ENCODE data around the gene ATP11A. TPM values are rescaled to one million over a fixed set of nuclear protein-coding genes. Genes with fewer than 3 reads are reported as not detected.

ATP11A gene
- total and polyA plus RNA-seq, 10 of the 15 experiments (the other 5 are each of a cell fraction or from before 2014, with no cell fraction given), result 1.4 to 69.6 (median 14.4) TPM

DNA sequence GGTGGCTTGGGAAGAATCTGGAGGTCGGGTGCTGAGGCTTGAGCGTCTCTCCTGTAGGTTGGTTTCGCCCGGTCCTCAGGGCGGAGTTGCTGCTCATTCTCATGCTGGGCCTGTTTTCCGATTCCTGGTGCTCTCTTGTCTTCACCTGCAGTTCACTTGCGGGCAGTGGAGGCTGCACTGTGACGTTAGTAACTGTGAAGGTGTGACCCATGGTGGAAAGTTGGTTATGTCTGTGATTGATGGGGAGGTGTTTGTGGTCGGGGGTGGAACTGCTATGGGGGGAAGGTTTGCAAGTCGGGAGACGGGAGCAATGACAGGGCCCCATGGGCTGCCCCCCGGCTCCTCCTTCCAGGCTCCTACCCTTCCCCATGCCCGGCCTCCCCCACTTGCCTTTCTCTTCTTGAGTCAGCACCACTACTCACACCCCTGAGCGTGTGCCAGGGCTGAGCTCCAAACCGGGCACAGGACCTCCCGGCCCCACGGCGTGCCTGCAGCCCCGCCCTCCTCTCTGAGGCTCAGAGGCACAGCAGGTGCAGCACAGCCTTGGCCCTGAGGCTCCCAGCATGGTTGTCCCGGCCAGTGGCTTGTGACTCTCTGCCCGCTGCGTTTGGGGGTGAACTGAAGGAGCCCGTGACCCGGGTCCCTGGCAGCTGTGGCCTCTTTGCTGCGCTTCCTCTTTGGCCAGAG, 79.1 kb downstream of the ATP11A start (continued):
- TF ChIP-seq, protein P1, sequence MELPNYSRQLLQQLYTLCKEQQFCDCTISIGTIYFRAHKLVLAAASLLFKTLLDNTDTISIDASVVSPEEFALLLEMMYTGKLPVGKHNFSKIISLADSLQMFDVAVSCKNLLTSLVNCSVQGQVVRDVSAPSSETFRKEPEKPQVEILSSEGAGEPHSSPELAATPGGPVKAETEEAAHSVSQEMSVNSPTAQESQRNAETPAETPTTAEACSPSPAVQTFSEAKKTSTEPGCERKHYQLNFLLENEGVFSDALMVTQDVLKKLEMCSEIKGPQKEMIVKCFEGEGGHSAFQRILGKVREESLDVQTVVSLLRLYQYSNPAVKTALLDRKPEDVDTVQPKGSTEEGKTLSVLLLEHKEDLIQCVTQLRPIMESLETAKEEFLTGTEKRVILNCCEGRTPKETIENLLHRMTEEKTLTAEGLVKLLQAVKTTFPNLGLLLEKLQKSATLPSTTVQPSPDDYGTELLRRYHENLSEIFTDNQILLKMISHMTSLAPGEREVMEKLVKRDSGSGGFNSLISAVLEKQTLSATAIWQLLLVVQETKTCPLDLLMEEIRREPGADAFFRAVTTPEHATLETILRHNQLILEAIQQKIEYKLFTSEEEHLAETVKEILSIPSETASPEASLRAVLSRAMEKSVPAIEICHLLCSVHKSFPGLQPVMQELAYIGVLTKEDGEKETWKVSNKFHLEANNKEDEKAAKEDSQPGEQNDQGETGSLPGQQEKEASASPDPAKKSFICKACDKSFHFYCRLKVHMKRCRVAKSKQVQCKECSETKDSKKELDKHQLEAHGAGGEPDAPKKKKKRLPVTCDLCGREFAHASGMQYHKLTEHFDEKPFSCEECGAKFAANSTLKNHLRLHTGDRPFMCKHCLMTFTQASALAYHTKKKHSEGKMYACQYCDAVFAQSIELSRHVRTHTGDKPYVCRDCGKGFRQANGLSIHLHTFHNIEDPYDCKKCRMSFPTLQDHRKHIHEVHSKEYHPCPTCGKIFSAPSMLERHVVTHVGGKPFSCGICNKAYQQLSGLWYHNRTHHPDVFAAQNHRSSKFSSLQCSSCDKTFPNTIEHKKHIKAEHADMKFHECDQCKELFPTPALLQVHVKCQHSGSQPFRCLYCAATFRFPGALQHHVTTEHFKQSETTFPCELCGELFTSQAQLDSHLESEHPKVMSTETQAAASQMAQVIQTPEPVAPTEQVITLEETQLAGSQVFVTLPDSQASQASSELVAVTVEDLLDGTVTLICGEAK (IDR thresholded peaks at IDR 0.05; ENCODE audit: borderline replicate concordance), result no peak
- TF ChIP-seq CBFB (IDR thresholded peaks at IDR 0.05; ENCODE audit: low read depth) (no peak), TAF1 (IDR thresholded peaks at IDR 0.05; ENCODE audit: borderline replicate concordance, low read depth, low read length) (no peak), ZNF207 (IDR thresholded peaks at IDR 0.05; ENCODE audit: borderline replicate concordance) (no peak), BMI1 (IDR thresholded peaks at IDR 0.05; ENCODE audit: borderline replicate concordance) (peak; percentile 78), IKZF1 (conservative IDR thresholded peaks at IDR 0.05) (peak; percentile 93), MYC (IDR thresholded peaks at IDR 0.05; ENCODE audit: insufficient read depth, insufficient read length, insufficient replicate concordance, low read length, severe bottlenecking) (no peak), ATF7 (IDR thresholded peaks at IDR 0.05; ENCODE audit: low read depth) (peak; percentile 79), RFX5 (IDR thresholded peaks at IDR 0.05; ENCODE audit: low read depth, low read length) (no peak), CHD4 (IDR thresholded peaks at IDR 0.05) (no peak), PAX5 (IDR thresholded peaks at IDR 0.05; ENCODE audit: borderline replicate concordance, low read depth, low read length) (peak; percentile 28; the same call in 1 of the 2 replicates), BHLHE40 (IDR thresholded peaks at IDR 0.05; ENCODE audit: borderline replicate concordance in 1 of 2, low read depth in 2 of 2, low read length in 1 of 2) (peak; percentile 60 to 85; a peak in 3 of 4 replicates), ESRRA (IDR thresholded peaks at IDR 0.05; ENCODE audit: low read length) (no peak), RAD51 (IDR thresholded peaks at IDR 0.05) (no peak), TBL1XR1 (IDR thresholded peaks at IDR 0.05; ENCODE audit: low read depth, low read length) (no peak), TARDBP (IDR thresholded peaks at IDR 0.05; ENCODE audit: borderline replicate concordance) (no peak), RELA (IDR thresholded peaks at IDR 0.05; ENCODE audit: borderline replicate concordance, partially characterized antibody) (no peak), JUND (IDR thresholded peaks at IDR 0.05; ENCODE audit: low read depth, low read length) (no peak), SRF (IDR thresholded peaks at IDR 0.05; ENCODE audit: low read depth in 2 of 2, low read length in 2 of 2) (no peak), FOXM1 (IDR thresholded peaks at IDR 0.05; ENCODE audit: low read depth, low read length) (no peak), CHD1 (IDR thresholded peaks at IDR 0.05; ENCODE audit: low read depth, low read length) (no peak), POLR2A (IDR thresholded peaks at IDR 0.05; ENCODE audit: low read depth, low read length) (no peak)
- TF ChIP-seq, protein P2, sequence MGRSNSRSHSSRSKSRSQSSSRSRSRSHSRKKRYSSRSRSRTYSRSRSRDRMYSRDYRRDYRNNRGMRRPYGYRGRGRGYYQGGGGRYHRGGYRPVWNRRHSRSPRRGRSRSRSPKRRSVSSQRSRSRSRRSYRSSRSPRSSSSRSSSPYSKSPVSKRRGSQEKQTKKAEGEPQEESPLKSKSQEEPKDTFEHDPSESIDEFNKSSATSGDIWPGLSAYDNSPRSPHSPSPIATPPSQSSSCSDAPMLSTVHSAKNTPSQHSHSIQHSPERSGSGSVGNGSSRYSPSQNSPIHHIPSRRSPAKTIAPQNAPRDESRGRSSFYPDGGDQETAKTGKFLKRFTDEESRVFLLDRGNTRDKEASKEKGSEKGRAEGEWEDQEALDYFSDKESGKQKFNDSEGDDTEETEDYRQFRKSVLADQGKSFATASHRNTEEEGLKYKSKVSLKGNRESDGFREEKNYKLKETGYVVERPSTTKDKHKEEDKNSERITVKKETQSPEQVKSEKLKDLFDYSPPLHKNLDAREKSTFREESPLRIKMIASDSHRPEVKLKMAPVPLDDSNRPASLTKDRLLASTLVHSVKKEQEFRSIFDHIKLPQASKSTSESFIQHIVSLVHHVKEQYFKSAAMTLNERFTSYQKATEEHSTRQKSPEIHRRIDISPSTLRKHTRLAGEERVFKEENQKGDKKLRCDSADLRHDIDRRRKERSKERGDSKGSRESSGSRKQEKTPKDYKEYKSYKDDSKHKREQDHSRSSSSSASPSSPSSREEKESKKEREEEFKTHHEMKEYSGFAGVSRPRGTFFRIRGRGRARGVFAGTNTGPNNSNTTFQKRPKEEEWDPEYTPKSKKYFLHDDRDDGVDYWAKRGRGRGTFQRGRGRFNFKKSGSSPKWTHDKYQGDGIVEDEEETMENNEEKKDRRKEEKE (IDR thresholded peaks at IDR 0.05), result no peak
- TF ChIP-seq, protein P3, sequence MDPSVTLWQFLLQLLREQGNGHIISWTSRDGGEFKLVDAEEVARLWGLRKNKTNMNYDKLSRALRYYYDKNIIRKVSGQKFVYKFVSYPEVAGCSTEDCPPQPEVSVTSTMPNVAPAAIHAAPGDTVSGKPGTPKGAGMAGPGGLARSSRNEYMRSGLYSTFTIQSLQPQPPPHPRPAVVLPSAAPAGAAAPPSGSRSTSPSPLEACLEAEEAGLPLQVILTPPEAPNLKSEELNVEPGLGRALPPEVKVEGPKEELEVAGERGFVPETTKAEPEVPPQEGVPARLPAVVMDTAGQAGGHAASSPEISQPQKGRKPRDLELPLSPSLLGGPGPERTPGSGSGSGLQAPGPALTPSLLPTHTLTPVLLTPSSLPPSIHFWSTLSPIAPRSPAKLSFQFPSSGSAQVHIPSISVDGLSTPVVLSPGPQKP (IDR thresholded peaks at IDR 0.05; ENCODE audit: low read depth, low read length), result no peak

Measured in GM12878 (cell line).